GM04504 (cell line): ENCODE data around the gene UST.
"Not testable (repeated sequence)": the region's sequence is repeated elsewhere in the genome, so short reads cannot be mapped to it uniquely, and the experiment has no call there.

Experiments
- DNase-seq: peaks from one replicate; pipeline ENCODE4 v3.0.0-alpha.2; 2012; ENCODE audit warnings: low read depth

The UST gene

GRCh38 chr6:149008741-149009140 is 261.9 kb downstream of the UST start:
- DNase-seq, result no peak

GRCh38 chr6:149012040-149012545 is 265.3 kb downstream of the UST start:
- peak; percentile 99 for DNase-seq

- DNase-seq, result no peak
Measured at GRCh38 chr6:149013586-149014344, 266.9 kb downstream of the UST start.

- no peak for DNase-seq
Measured at GRCh38 chr6:149014631-149015534, 268.1 kb downstream of the UST start.

- DNase-seq, result no peak
Measured at GRCh38 chr6:149015535-149016525, 269.0 kb downstream of the UST start.

GRCh38 chr6:149016716-149017115 is 269.9 kb downstream of the UST start:
- DNase-seq, result no peak

GRCh38 chr6:149020319-149020718 is 273.5 kb downstream of the UST start:
- no peak for DNase-seq

- DNase-seq, result no peak
Measured at GRCh38 chr6:149024361-149024760, 277.5 kb downstream of the UST start.

GRCh38 chr6:149025061-149025460 is 278.2 kb downstream of the UST start:
- no peak for DNase-seq

GRCh38 chr6:149026530-149026942 is 279.7 kb downstream of the UST start:
- no peak for DNase-seq

- no peak for DNase-seq
Measured at GRCh38 chr6:149027484-149027883, 280.7 kb downstream of the UST start.

- peak; percentile 74 for DNase-seq
Measured at GRCh38 chr6:149028767-149029405, 282.1 kb downstream of the UST start.

GRCh38 chr6:149031201-149031858 is 284.5 kb downstream of the UST start:
- no peak for DNase-seq

GRCh38 chr6:149031859-149032598 is 285.2 kb downstream of the UST start:
- DNase-seq, result no peak

GRCh38 chr6:149032599-149033405 is 286.0 kb downstream of the UST start:
- DNase-seq, result peak; percentile 77

- no peak for DNase-seq
Measured at GRCh38 chr6:149033454-149033853, 286.6 kb downstream of the UST start.

- DNase-seq, result no peak
Measured at GRCh38 chr6:149035766-149036165, 288.9 kb downstream of the UST start.

GRCh38 chr6:149037051-149037671 is 290.3 kb downstream of the UST start:
- DNase-seq, result peak; percentile 43

- not testable (repeated sequence) for DNase-seq
Measured at GRCh38 chr6:149039025-149039424, 292.2 kb downstream of the UST start.
